H9 (cell line): Measurements from ENCODE around the gene ALDH2. TPM values are rescaled to one million over a fixed set of nuclear protein-coding genes. Genes with fewer than 3 reads are reported as not detected.

Source experiments
- DNase-seq: peaks from one replicate; pipeline ENCODE4 v3.0.0-alpha.2; 2017
- H2AFZ ChIP-seq: one replicate; pipeline ENCODE4 v1.6.1; 2013; ENCODE audit warnings: mild to moderate bottlenecking, low read length, control low read depth, moderate library complexity
- H2AK5ac ChIP-seq: 2 replicates; pipeline ENCODE4 v1.6.1; 2013; ENCODE audit warnings: low read length, control low read depth, mixed read lengths; ENCODE audit not compliant: insufficient read length
- H2BK120ac ChIP-seq: one replicate; pipeline ENCODE4 v1.6.1; 2013; ENCODE audit warnings: low read depth, mild to moderate bottlenecking, low read length, control low read depth, inconsistent platforms; ENCODE audit not compliant: poor library complexity, severe bottlenecking
- H2BK12ac ChIP-seq: 2 replicates; pipeline ENCODE4 v1.6.1; 2013; ENCODE audit warnings: low read length, control low read depth, mixed read lengths, low read depth; ENCODE audit not compliant: insufficient read length
- H2BK15ac ChIP-seq: 2 replicates; pipeline ENCODE4 v1.6.1; 2013; ENCODE audit warnings: low read depth, low read length, control low read depth
- H2BK20ac ChIP-seq: one replicate; pipeline ENCODE4 v1.6.1; 2013; ENCODE audit warnings: low read depth, mild to moderate bottlenecking, low read length, control low read depth, inconsistent platforms; ENCODE audit not compliant: poor library complexity, severe bottlenecking
- H2BK5ac ChIP-seq: 2 replicates; pipeline ENCODE4 v1.6.1; 2013; ENCODE audit warnings: low read length, control low read depth, mixed read lengths; ENCODE audit not compliant: insufficient read length
- H3K14ac ChIP-seq: 2 replicates; pipeline ENCODE4 v1.6.1; 2013; ENCODE audit warnings: low read length, control low read depth; ENCODE audit not compliant: insufficient read depth
- H3K18ac ChIP-seq: 2 replicates; pipeline ENCODE4 v1.6.1; 2013; ENCODE audit warnings: low read depth, mild to moderate bottlenecking, mixed read lengths, low read length, control low read depth; ENCODE audit not compliant: insufficient read length
- H3K23ac ChIP-seq: 2 replicates; pipeline ENCODE4 v1.6.1; 2013; ENCODE audit warnings: low read length, control low read depth, mixed read lengths, low read depth; ENCODE audit not compliant: insufficient read length
- H3K23me2 ChIP-seq: 2 replicates; pipeline ENCODE4 v1.6.1; 2013; ENCODE audit warnings: low read depth, mild to moderate bottlenecking, mixed read lengths, low read length, control low read depth; ENCODE audit not compliant: insufficient read length, poor library complexity, severe bottlenecking
- H3K27ac ChIP-seq: 2 replicates; pipeline ENCODE4 v1.5.1; 2013; ENCODE audit warnings: low read length, control low read depth, mixed read lengths, low read depth; ENCODE audit not compliant: insufficient read length
- H3K27me3 ChIP-seq: 2 replicates; pipeline ENCODE4 v1.6.1; 2013; ENCODE audit warnings: low read length, control low read depth, inconsistent platforms; ENCODE audit not compliant: insufficient read depth
- H3K4ac ChIP-seq: 2 replicates; pipeline ENCODE4 v1.6.1; 2013; ENCODE audit warnings: low read depth, mild to moderate bottlenecking, control low read depth, inconsistent platforms, low read length, moderate library complexity
- H3K4me1 ChIP-seq: 2 replicates; pipeline ENCODE4 v1.6.1; 2013; ENCODE audit warnings: low read length, control low read depth, inconsistent platforms; ENCODE audit not compliant: insufficient read depth
- H3K4me2 ChIP-seq: 2 replicates; pipeline ENCODE4 v1.6.1; 2013; ENCODE audit warnings: low read length, control low read depth, mixed read lengths; ENCODE audit not compliant: insufficient read length, insufficient read depth
- H3K56ac ChIP-seq: 2 replicates; pipeline ENCODE4 v1.6.1; 2013; ENCODE audit warnings: low read depth, mild to moderate bottlenecking, mixed read lengths, low read length, control low read depth; ENCODE audit not compliant: insufficient read length
- H3K79me1 ChIP-seq: 2 replicates; pipeline ENCODE4 v1.6.1; 2013; ENCODE audit warnings: low read depth, mild to moderate bottlenecking, moderate library complexity, low read length, control low read depth, inconsistent platforms; ENCODE audit not compliant: insufficient read depth, poor library complexity, severe bottlenecking
- H3K79me2 ChIP-seq: 2 replicates; pipeline ENCODE4 v1.6.1; 2013; ENCODE audit warnings: low read length, control low read depth, inconsistent platforms; ENCODE audit not compliant: insufficient read depth
- H3K9ac ChIP-seq: 2 replicates; pipeline ENCODE4 v1.6.1; 2013; ENCODE audit warnings: low read length, control low read depth, mixed read lengths; ENCODE audit not compliant: insufficient read length; ENCODE audit errors: extremely low read depth
- H3K9me3 ChIP-seq: one replicate; pipeline ENCODE4 v1.6.1; 2013; ENCODE audit warnings: low read depth, low read length, inconsistent platforms; ENCODE audit not compliant: control insufficient read depth
- H3T11ph ChIP-seq: one replicate; pipeline ENCODE4 v1.6.1; 2013; ENCODE audit warnings: mild to moderate bottlenecking, low read length, control low read depth, inconsistent platforms
- H4K20me1 ChIP-seq: one replicate; pipeline ENCODE4 v1.6.1; 2013; ENCODE audit not compliant: control insufficient read depth, insufficient read length, insufficient read depth
- H4K5ac ChIP-seq: 2 replicates; pipeline ENCODE4 v1.6.1; 2013; ENCODE audit warnings: low read depth, mild to moderate bottlenecking, mixed read lengths, low read length, control low read depth; ENCODE audit not compliant: insufficient read length
- H4K8ac ChIP-seq: replicated peaks from 2 replicates; pipeline ENCODE4 v1.6.1; 2013; ENCODE audit warnings: low read length, control low read depth, mixed read lengths, low read depth; ENCODE audit not compliant: insufficient read length
- H4K91ac ChIP-seq: 2 replicates; pipeline ENCODE4 v1.6.1; 2013; ENCODE audit warnings: low read depth, mild to moderate bottlenecking, moderate library complexity, mixed read lengths, low read length, control low read depth; ENCODE audit not compliant: insufficient read length
- H3K27ac Mint-ChIP-seq, 3 experiments: 2 replicates in 2 of 3; 3 replicates in 1 of 3; pipeline ENCODE4 v1.8.0; 2020 to 2021; ENCODE audit warnings: mixed read lengths in 3 of 3, mild to moderate bottlenecking in 1 of 3, moderate library complexity in 1 of 3
- H3K27me3 Mint-ChIP-seq: 2 replicates; pipeline ENCODE4 v1.8.0; 2021; ENCODE audit warnings: low read depth, mild to moderate bottlenecking, moderate library complexity, mixed read lengths
- H3K36me3 Mint-ChIP-seq, 3 experiments: 2 replicates in 2 of 3; 3 replicates in 1 of 3; pipeline ENCODE4 v1.8.0; 2020 to 2021; ENCODE audit warnings: low read depth in 3 of 3, mixed read lengths in 3 of 3; ENCODE audit not compliant: insufficient read depth in 1 of 3
- H3K4me1 Mint-ChIP-seq, 2 experiments: 2 replicates each; pipeline ENCODE4 v1.8.0; 2020; ENCODE audit warnings: mixed read lengths in 2 of 2
- H3K4me3 Mint-ChIP-seq, 2 experiments: 2 replicates in 1 of 2; 3 replicates in 1 of 2; pipeline ENCODE4 v1.8.0; 2020 to 2021; ENCODE audit warnings: mild to moderate bottlenecking in 2 of 2, mixed read lengths in 2 of 2, moderate library complexity in 1 of 2
- H3K9me3 Mint-ChIP-seq, 2 experiments: 2 replicates in 1 of 2; 3 replicates in 1 of 2; pipeline ENCODE4 v1.8.0; 2020; ENCODE audit warnings: mild to moderate bottlenecking in 2 of 2, mixed read lengths in 2 of 2, moderate library complexity in 1 of 2
- CTCF ChIP-seq: fragments of 200-600 bp; sonication (generic); conservative IDR thresholded peaks from 3 replicates; pipeline ENCODE4 v1.8.0; 2021; ENCODE audit warnings: antibody characterized with exemption, mild to moderate bottlenecking
- WGBS: extraction: QIAGEN DNeasy Blood & Tissue Kit; methylation state at CpG from one replicate; pipeline ENCODE4 v1.1.7; 2013; ENCODE audit warnings: missing lambda C conversion rate, low lambda C conversion rate, mixed read lengths; ENCODE audit not compliant: insufficient read length; ENCODE audit errors: extremely low coverage; 5-methylcytosine and 5-hydroxymethylcytosine counted together
- total RNA-seq: library from RNA; stranded (reverse); gene quantifications from 2 replicates; pipeline ENCODE4 v1.2.1, GENCODE V29; 2021

The ALDH2 gene
- total RNA-seq, 1 experiment from 2014 or later: 44.0 TPM

DNA sequence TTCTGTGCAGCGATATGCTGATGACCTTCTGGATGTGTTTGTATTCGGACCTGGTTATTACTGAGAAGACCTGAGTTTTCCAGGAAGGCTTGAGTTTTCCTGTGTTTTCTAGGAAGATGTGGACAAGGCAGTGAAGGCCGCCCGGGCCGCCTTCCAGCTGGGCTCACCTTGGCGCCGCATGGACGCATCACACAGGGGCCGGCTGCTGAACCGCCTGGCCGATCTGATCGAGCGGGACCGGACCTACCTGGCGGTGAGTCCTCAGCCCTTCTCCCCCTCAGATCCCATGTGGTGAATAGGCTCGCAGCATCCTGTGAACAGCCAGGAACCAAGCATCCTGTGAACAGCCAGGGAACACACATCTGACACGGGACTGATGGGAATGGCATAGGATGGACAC is 16.3 kb downstream of the ALDH2 start:
- H3T11ph ChIP-seq: no peak overlapping the region
- H4K5ac ChIP-seq: no peak overlapping the region
- Mint-ChIP-seq H3K27me3 (no peaks in the 10 kb centered on the region), H3K27ac (no peak overlapping the region), H3K9me3 (no peaks in the 10 kb centered on the region), H3K4me3 (no peak overlapping the region), H3K36me3 (peaks cover 23 to 53% (median 44%) of the 10 kb centered on the region in 3 experiments; a peak in 6 of 7 replicates), H3K4me1 (no peaks in the 10 kb centered on the region)
- H2BK20ac ChIP-seq: no peak overlapping the region
- no peak for DNase-seq
- no peak overlapping the region for H3K23ac ChIP-seq
- H2BK15ac ChIP-seq: no peak overlapping the region
- no peak overlapping the region for H2BK120ac ChIP-seq
- no peaks in the 10 kb centered on the region; the same call in 1 of the 2 replicates for H3K4me1 ChIP-seq
- H3K27me3 ChIP-seq: no peaks in the 10 kb centered on the region
- no peak overlapping the region for H3K56ac ChIP-seq
- 0 out of 2 replicates have a peak, but pooled peaks cover 2% of the 10 kb centered on the region for H3K79me2 ChIP-seq
- H2BK5ac ChIP-seq: no peak overlapping the region
- TF ChIP-seq CTCF: no peak
- no peak overlapping the region for H3K4ac ChIP-seq
- no peak overlapping the region for H3K14ac ChIP-seq
- no peaks in the 10 kb centered on the region for H3K79me1 ChIP-seq
- H4K91ac ChIP-seq: no peak overlapping the region
- H3K4me2 ChIP-seq: no peak overlapping the region
- no peaks in the 10 kb centered on the region for H4K20me1 ChIP-seq
- no CpG with 5 or more reads among the region's 17 CpGs for WGBS
- H2AK5ac ChIP-seq: no peak overlapping the region
- no peak overlapping the region for H3K27ac ChIP-seq
- H3K18ac ChIP-seq: no peak overlapping the region
- no peak overlapping the region for H2AFZ ChIP-seq
- H2BK12ac ChIP-seq: no peak overlapping the region
- H3K9me3 ChIP-seq: no peaks in the 10 kb centered on the region
- H4K8ac ChIP-seq: no peak overlapping the region
- no peaks in the 10 kb centered on the region for H3K23me2 ChIP-seq
- no peak overlapping the region for H3K9ac ChIP-seq
